HFF-Myc (cell line): ENCODE data around the gene ASB10.

Experiments
- DNase-seq: peaks from one replicate; pipeline ENCODE4 v3.0.0-alpha.2; 2011; ENCODE audit warnings: low read depth; ENCODE audit errors: extremely low read depth
- H3K4me3 ChIP-seq: replicated peaks from 2 replicates; pipeline ENCODE4 v1.5.1; 2011; ENCODE audit warnings: low read depth, mild to moderate bottlenecking, control low read depth, low read length
- CTCF ChIP-seq: IDR thresholded peaks from 2 replicates; pipeline ENCODE4 v1.5.1; 2012; ENCODE audit warnings: mild to moderate bottlenecking, low read depth, low read length, control low read depth; ENCODE audit errors: missing control alignments

ASB10 gene

GRCh38 chr7:151128716-151129115 lies 58.3 kb downstream of the ASB10 start:
- no peak overlapping the region for H3K4me3 ChIP-seq
- DNase-seq, result no peak
- no peak for TF ChIP-seq CTCF

- H3K4me3 ChIP-seq, result no peak overlapping the region
- DNase-seq, result no peak
- TF ChIP-seq CTCF, result no peak
Observed at GRCh38 chr7:151128144-151128543, 58.9 kb downstream of the ASB10 start.

GRCh38 chr7:151126491-151127137 lies 60.4 kb downstream of the ASB10 start:
- no peak for TF ChIP-seq CTCF
- no peak overlapping the region for H3K4me3 ChIP-seq
- DNase-seq, result no peak

GRCh38 chr7:151125846-151126481 lies 61.1 kb downstream of the ASB10 start:
- no peak for TF ChIP-seq CTCF
- no peak overlapping the region for H3K4me3 ChIP-seq
- no peak for DNase-seq
